ENCODE measurements around the gene TPM1.

Gene TPM1

GRCh38 chr15:63010920-63011693, 31.4 kb upstream of the TPM1 start:
- DNase-seq (no peak), ATAC-seq (no peak)
- Mint-ChIP-seq H3K4me3 (no peak overlapping the region), H3K4me1 (peaks cover 9% of the 10 kb centered on the region), H3K9me3 (no peaks in the 10 kb centered on the region), H3K27me3 (no peaks in the 10 kb centered on the region), H3K27ac (no peak overlapping the region)

- no peak for DNase-seq
These were observed 30.1 kb upstream of the TPM1 start for GRCh38 chr15:63012444-63012843.

DNA sequence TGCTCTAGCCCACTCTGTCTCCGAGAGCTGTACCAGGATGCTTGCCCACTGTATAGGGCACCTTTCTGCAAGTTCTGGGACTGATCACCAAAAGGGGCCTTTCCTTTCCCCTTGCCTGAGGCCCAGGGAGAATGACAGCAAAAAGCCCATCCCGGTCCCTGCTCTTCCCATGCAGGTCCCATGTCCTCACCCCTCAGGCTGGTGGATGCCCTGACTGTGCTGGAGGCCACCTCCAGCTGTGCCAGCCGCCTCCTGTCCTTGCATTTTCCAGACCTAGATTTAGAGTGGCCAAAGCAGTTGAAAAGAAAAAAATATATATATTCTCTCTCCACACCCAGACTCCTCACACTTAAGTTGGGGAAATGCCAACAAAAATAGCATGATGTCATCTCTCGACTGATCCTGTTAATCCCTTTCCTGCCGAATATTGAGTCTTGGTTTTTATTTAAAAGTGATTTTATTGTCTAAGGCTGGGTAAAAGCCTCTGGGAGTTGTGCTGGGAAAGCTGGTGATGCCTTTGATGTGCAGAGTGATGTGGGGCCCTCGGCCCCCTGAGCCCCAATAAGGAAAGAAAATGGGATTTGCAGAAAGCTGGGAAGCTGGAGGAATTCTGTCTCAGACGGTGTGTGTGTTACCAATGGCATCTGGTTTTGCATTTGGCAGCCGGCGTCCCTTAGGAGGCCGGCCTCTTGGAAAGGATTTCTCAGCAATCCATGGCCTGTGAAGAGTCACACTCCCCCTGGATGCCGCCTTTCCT, 29.3 kb upstream of the TPM1 start:
- Mint-ChIP-seq H3K9me3 (no peaks in the 10 kb centered on the region), H3K4me3 (no peak overlapping the region), H3K27me3 (no peaks in the 10 kb centered on the region), H3K4me1 (peaks cover 9% of the 10 kb centered on the region), H3K27ac (no peak overlapping the region)
- ATAC-seq (no peak), DNase-seq (no peak)

More at GRCh38 chr15:63012444-63012843, 30.1 kb upstream of the TPM1 start:
- Mint-ChIP-seq H3K27me3 (no peaks in the 10 kb centered on the region), H3K4me1 (peaks cover 9% of the 10 kb centered on the region), H3K9me3 (no peaks in the 10 kb centered on the region), H3K4me3 (no peak overlapping the region), H3K27ac (no peak overlapping the region)
- ATAC-seq, result no peak

- Mint-ChIP-seq H3K4me3 (no peak overlapping the region), H3K27ac (peak overlapping the region in 1 of 2 donors; percentile 49), H3K9me3 (no peaks in the 10 kb centered on the region), H3K27me3 (no peaks in the 10 kb centered on the region), H3K4me1 (peaks cover 9% of the 10 kb centered on the region)
- DNase-seq (no peak), ATAC-seq (no peak)
These were observed 28.0 kb upstream of the TPM1 start for GRCh38 chr15:63014578-63014977.

DNA sequence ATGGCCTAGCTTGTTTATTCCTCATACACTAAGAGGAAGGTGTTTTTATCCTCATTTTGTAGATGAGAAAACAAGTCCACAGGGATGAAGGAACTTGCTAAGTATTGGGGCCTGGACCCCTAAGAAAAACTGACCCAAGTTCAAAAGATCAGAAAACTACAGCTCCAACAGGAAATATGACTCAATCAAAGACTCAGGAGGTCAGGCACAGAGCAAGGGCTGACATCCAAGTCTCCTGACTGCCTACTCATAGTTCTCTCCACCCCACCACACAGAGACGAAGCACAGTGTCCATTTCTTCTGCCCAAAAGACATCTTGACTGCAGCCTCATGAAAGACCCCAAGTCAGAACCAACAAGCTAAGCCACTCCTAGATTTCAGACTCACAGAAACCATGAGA, 26.9 kb upstream of the TPM1 start:
- Mint-ChIP-seq H3K4me3 (no peak overlapping the region), H3K27ac (peak overlapping the region in 1 of 2 donors; percentile 12), H3K27me3 (no peaks in the 10 kb centered on the region), H3K9me3 (no peaks in the 10 kb centered on the region), H3K4me1 (peaks cover 9% of the 10 kb centered on the region)
- no peak for DNase-seq
- peak; percentile 64 for ATAC-seq

DNA sequence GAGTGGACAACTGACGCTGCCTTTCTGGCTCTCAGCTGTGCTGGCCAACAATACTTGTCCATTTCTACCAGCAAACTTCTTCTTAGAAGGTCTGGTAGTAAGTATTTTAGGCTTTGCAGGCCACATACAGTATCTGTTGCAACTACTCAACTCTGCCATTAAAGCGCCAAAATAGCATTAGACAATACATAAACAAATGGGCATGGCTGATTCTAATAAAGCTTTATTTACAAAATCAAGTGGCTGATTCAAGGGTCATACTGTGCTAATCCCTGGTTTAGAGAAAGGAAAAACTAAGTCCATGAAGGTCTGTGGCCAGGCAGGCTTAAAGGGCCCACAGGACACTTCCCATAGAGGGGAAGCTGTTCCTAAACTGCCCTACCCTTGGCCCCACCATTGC, 26.3 kb upstream of the TPM1 start:
- no peaks in the 10 kb centered on the region for H3K27me3 Mint-ChIP-seq
- H3K4me1 Mint-ChIP-seq, result peaks cover 9% of the 10 kb centered on the region
- DNase-seq (no peak), ATAC-seq (no peak)
- H3K27ac Mint-ChIP-seq, result no peak overlapping the region
- H3K9me3 Mint-ChIP-seq, result no peaks in the 10 kb centered on the region
- H3K4me3 Mint-ChIP-seq, result no peak overlapping the region

- DNase-seq (no peak), ATAC-seq (no peak)
- Mint-ChIP-seq H3K4me3 (no peak overlapping the region), H3K27ac (no peak overlapping the region), H3K27me3 (no peaks in the 10 kb centered on the region), H3K4me1 (peaks cover 9% of the 10 kb centered on the region), H3K9me3 (no peaks in the 10 kb centered on the region)
These were observed 23.9 kb upstream of the TPM1 start for GRCh38 chr15:63018639-63019038.

GRCh38 chr15:63019511-63020109, 22.9 kb upstream of the TPM1 start:
- Mint-ChIP-seq H3K27ac (no peak overlapping the region), H3K9me3 (no peaks in the 10 kb centered on the region), H3K4me1 (peaks cover 9% of the 10 kb centered on the region), H3K4me3 (no peak overlapping the region), H3K27me3 (no peaks in the 10 kb centered on the region)
- ATAC-seq, result no peak
- DNase-seq, result no peak

GRCh38 chr15:63020128-63020527, 22.4 kb upstream of the TPM1 start:
- ATAC-seq, result no peak
- H3K4me1 Mint-ChIP-seq, result peaks cover 9% of the 10 kb centered on the region

GRCh38 chr15:63020759-63021430, 21.7 kb upstream of the TPM1 start:
- Mint-ChIP-seq H3K4me3 (no peak overlapping the region), H3K27me3 (no peaks in the 10 kb centered on the region), H3K4me1 (peaks cover 1% of the 10 kb centered on the region), H3K9me3 (no peaks in the 10 kb centered on the region), H3K27ac (no peak overlapping the region)
- ATAC-seq (no peak), DNase-seq (no peak)

More at GRCh38 chr15:63020128-63020527, 22.4 kb upstream of the TPM1 start:
- no peak overlapping the region for H3K27ac Mint-ChIP-seq
- no peaks in the 10 kb centered on the region for H3K9me3 Mint-ChIP-seq
- no peak overlapping the region for H3K4me3 Mint-ChIP-seq
- H3K27me3 Mint-ChIP-seq, result no peaks in the 10 kb centered on the region
- DNase-seq, result no peak

GRCh38 chr15:63022181-63022580, 20.4 kb upstream of the TPM1 start:
- no peak overlapping the region for H3K27ac Mint-ChIP-seq
- DNase-seq (no peak), ATAC-seq (no peak)
- no peaks in the 10 kb centered on the region for H3K27me3 Mint-ChIP-seq
- no peak overlapping the region for H3K4me3 Mint-ChIP-seq
- no peaks in the 10 kb centered on the region for H3K4me1 Mint-ChIP-seq
- no peaks in the 10 kb centered on the region for H3K9me3 Mint-ChIP-seq

DNA sequence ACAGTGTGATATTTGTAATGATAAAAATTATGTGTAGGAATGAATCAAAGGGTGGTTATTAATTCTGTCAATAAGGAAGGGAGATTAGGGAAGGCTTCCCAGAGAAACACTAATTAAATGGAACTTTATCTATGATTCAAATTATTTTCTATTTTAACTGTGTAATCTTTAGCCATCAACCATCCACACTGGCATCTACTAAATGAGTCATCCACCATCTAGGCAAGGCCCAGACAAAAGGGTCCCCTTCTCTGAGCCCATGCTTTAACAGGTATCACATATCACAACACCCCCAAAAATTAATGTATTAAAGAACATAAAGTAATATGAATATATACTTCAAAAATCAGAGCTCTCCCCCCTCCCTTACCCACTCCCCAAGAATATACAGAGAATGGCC, 19.9 kb upstream of the TPM1 start:
- Mint-ChIP-seq H3K9me3 (no peaks in the 10 kb centered on the region), H3K4me1 (no peaks in the 10 kb centered on the region), H3K4me3 (no peak overlapping the region), H3K27ac (no peak overlapping the region), H3K27me3 (no peaks in the 10 kb centered on the region)
- ATAC-seq (no peak), DNase-seq (no peak)

DNA sequence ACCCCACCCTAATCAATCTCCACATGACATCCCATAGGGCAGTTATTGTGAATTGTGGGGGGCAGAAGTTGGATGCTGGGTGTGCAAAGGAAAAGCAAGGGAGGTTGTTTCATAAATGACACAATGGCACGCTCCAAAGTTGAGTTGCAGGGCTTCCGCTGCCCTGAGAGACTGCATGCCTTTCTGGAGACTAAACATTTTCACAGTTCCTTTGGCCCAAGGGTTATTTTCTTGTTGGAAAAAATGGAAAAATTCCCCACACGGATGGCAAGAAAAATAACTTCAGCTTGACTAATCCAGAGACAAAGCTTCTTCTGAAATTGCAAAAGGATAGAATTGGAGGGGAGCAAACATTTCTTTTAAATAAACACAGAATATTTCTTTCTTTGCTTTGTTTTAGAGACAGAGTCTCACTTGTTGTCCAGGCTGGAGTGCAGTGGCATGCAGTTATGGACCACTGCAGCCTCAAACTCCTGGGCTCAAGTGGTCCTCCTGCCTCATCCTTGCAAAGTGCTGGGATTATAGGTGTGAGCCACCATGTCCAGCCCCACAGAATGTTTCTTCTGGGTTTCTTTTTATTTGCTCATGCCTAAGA, 19.1 kb upstream of the TPM1 start:
- Mint-ChIP-seq H3K4me1 (no peaks in the 10 kb centered on the region), H3K4me3 (no peak overlapping the region), H3K27me3 (peaks cover 2% of the 10 kb centered on the region), H3K9me3 (no peaks in the 10 kb centered on the region), H3K27ac (no peak overlapping the region)
- ATAC-seq, result no peak
- no peak for DNase-seq

- Mint-ChIP-seq H3K27me3 (peaks cover 23% of the 10 kb centered on the region), H3K27ac (no peak overlapping the region), H3K4me1 (no peaks in the 10 kb centered on the region), H3K4me3 (no peak overlapping the region), H3K9me3 (no peaks in the 10 kb centered on the region)
- ATAC-seq, result no peak
- DNase-seq, result no peak
These were observed 17.1 kb upstream of the TPM1 start for GRCh38 chr15:63025460-63025859.

- peaks cover 35% of the 10 kb centered on the region for H3K27me3 Mint-ChIP-seq
- no peak for DNase-seq
- no peak for ATAC-seq
- H3K27ac Mint-ChIP-seq, result no peak overlapping the region
- H3K9me3 Mint-ChIP-seq, result no peaks in the 10 kb centered on the region
- no peak overlapping the region for H3K4me3 Mint-ChIP-seq
- H3K4me1 Mint-ChIP-seq, result no peaks in the 10 kb centered on the region
These were observed 14.9 kb upstream of the TPM1 start for GRCh38 chr15:63027646-63028045.

All from stimulated activated naive CD8-positive, alpha-beta T cell treated with anti-CD3 and anti-CD28 coated beads, Interleukin-15, amount 100 ng/mL, for 72 hours (primary cell).